Stimulated activated CD8-positive, alpha-beta memory T cell treated with anti-CD3 and anti-CD28 coated beads, Interleukin-4, amount 100 ng/mL, for 1 hour (primary cell): ENCODE data around the gene JUN.

Experiments used
- DNase-seq, 2 donors: peaks; one replicate each; pipeline ENCODE4 v3.0.0-alpha.2; 2020; ENCODE audit warnings: low read depth in 2 of 2, low spot score in 1 of 2

Gene JUN

DNA sequence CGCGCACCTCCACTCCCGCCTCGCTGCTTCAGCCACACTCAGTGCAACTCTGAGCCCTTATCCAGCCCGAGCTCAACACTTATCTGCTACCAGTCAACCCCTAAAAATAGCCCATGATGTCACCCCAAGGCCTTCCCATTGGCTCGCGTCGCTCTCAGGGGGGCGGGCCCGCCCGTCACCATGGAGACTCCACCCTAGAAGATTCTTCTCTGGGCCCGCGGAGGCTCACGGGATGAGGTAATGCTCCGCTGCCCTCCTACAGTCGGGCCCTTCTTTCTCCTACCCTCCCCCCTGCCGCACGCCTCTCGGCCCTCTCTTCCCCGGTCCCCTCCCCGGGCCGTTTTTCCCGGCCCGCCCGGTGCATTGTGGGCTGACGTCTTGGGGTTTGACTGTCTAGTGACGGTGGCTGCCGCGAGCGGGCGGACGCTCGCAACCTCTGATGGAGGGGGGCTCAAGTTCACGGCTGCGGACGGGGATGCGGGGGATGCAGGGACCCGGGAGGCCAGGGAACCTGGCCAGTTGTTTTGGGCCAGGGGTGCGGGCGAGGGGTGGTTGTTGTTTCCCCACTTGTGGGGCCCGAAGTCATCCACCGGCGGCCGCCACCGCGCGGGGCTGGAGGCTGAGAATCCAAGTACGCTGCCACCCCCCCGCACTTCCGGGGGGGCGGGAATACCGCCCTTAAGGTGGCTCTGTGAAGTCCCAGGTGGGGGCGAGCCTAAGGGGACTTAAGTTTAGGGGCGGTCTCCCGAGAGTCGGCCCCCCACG, at the start of gene JUN:
TSS of gene JUN (minus strand) at position 55 of the 765 bp plus-strand sequence. CDS start 977 bp downstream, outside the sequence.
- DNase-seq = peak; percentile 93 to 96

DNA sequence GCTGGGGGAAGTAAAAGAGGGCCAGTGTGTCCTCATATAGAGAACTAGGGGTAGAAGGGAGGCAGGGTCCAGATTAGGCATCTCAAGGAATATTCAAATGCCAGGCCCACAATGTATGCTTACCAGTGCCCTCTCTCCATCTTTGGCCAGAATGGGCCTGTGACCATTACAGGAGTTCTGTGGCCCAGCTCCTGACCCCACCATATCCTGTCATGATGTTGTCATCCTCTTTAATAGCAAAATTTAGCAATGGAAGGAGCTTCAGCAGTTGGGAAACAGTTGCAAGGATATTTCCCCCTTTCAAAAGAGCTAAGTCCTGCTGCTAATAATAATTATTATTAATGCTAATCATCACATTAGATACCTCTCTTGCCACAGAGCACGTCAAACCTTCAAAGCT, 49.3 kb upstream of the JUN start:
- no peak for DNase-seq

DNA sequence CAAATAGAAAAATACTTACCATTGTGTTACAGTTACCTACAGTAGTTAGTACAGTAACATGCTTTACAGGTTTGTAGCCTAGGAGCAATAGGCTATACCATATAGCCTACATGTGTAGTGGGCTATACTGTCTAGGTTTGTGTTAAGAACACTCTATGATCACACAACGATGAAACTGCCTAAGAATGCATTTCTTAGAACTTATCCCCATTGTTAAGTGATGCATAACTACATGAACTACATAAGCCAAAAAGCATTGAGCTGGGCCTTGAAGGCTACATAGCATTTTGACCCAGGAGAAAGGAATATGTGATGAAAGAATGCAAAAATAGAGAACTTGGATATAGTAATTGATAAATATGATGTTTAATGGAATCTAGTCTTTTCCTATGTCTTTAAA, 46.4 kb upstream of the JUN start:
- DNase-seq = no peak

DNA sequence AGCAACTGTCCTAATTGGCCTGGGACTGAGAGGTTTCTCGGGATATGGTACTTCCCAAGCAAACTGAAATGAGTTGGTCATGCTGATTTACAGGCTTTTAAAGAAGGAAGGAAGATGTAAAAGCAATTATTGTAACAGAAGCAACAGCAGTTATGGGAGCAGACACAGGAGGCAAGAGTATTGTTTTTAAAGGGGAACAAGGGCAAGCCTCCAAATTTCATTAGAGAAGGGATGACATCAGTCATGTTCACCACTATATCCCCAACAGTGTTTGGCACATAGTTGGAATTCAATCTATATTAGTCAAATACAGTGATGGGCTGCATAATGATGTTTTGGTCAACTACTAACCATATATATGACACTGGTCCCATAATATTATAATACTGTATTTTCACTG, 46.0 kb upstream of the JUN start:
- DNase-seq = no peak

DNA sequence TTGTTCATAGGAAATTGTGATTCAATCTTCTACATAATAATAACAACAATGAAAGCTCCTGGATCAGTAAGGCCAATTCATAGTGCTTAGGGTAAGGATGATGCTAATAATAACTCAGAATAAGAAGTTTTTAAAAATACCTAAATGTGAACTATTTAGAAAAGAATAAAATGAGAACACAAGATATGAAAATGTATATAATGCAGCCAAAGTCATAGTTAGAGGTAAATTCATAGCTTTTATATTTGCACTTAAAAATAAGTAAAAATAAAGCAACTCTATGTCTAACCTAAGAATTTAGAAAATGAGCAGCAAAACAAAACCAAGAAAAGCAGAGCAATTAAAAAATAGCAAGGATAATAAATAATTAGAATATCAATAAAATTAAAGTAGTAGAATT, 43.5 kb upstream of the JUN start:
- DNase-seq = no peak

DNA sequence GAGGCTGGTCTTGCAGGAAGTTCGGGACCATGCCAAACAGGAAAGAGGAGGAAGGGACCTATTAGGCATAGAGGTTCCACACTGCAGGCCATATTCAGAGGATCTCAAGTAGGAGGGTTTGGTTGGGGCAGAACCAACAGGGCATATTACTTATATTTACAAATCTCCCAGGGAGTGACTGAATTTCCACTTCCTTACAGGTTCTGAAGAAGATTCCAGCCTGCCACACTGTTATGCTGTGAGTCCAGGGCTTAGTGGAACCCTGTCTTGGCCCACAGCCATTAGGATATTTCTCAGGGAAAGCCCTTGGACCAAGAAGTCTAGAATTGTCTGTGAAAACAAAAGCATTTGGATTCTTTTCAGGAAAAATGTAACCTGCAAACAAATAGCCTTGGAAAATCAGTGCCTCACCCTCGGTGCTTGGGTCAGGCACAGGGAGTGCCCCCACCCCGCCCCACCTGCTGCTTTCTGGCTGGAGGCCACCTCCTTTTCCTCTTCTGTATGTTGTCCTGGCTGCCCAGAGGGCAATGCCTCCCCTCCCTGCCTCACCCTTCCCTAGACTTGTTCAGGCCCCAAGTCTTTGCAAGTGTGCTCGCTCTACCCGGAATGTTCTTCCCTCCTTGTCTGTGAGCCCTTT, 41.0 kb upstream of the JUN start:
- no peak for DNase-seq

DNA sequence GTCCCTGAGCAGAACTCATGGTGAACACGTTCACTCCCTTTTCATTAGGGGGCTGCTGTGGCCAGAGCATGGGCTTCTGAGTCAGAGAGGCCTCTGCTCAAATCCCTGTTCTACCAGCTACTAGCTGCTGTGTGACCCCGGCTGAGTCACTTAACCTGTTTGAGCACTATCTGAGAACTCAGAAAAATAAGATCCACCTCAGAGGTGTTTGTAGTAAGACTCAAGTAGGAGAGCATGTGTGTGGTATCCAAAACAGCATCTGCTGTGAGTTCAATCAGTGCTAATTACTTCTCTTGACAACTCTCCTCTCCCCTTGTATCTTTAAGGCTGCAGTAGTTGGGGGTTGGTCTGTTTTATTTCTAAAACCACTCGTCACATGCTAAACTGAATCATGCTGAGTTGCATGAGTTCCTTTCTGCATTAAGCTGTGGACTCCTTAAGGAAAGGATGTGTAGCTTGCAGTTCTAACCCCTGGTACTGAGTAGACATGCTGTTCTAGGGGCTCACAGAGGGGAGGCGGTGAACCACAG, 39.7 kb upstream of the JUN start:
- DNase-seq = no peak

DNA sequence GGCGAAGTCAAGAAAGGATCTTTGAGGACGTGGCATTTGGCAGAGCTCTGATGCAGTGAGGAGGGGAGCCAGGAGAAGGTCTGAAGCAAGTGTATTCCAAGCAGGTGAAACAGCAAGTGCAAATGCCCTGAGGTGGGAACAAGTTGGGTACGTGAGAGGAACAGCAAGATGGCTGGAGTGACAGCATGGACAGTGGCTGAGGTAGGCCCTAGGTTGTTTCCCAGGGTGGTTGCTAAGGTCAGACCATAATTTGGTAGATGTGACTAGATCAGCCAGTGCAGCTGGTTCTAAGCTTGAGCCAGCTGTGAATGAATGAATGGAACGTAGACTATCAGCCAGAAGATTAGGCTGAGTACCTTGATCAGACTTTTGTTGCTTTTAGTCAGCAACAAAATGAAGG, 37.5 kb upstream of the JUN start:
- no peak for DNase-seq

DNA sequence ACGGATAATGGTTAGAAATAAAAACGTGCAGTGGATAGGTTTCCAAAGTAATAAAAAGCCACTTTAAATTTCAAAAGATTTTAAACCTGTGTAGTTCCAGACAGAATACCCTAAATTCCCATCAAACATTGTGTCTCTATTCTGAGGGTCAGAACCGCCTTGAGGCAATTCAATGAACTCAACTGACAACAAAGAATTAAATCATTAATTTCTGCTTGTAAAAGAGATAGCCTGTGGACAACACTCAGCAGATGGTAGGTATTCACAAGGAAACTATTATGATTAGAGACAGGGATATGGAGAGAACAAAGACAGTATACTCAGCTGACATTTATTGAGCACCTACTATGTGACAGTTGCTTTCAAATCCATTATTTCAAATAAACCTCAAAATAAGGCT, 35.1 kb upstream of the JUN start:
- DNase-seq = no peak

DNA sequence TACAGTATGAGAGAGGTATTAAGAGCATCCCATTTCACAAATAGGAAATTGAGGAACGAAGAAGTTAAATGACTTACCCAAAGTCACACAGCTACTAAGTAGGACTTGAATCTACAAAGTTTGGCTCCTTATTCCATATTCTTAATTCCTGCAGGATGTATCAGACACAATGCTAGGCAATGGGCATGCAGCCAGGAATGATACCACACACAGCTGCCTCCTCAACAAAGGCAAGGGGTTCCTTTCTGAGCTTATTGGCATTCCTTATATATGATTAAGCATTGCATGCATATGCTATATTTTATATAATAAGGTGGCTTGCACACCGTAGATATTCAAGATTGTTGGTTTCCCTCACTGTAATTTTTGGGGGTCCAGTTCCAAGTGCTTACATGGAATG, 34.2 kb upstream of the JUN start:
- no peak for DNase-seq

DNA sequence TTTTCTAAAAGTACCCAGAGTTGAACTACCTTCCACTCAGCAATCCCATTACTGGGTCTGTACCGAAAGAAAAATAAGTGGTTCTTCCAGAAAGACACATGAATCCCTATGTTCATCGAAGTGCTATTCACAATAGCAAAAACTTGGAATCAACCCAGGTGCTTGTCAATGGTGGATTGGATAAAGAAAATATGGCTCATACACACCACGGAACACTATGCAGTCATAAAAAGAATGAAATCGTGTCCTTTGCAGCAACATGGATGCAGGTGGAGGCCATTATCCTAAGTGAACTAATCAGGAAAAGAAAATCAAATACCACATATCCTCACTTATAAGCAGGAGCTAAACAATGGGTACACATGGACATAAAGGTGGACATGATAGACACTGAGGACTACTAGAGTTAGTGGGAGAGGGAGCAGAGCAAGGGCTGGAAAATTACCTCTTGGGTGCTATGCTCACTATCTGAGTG, 32.9 kb upstream of the JUN start:
- DNase-seq = no peak

DNA sequence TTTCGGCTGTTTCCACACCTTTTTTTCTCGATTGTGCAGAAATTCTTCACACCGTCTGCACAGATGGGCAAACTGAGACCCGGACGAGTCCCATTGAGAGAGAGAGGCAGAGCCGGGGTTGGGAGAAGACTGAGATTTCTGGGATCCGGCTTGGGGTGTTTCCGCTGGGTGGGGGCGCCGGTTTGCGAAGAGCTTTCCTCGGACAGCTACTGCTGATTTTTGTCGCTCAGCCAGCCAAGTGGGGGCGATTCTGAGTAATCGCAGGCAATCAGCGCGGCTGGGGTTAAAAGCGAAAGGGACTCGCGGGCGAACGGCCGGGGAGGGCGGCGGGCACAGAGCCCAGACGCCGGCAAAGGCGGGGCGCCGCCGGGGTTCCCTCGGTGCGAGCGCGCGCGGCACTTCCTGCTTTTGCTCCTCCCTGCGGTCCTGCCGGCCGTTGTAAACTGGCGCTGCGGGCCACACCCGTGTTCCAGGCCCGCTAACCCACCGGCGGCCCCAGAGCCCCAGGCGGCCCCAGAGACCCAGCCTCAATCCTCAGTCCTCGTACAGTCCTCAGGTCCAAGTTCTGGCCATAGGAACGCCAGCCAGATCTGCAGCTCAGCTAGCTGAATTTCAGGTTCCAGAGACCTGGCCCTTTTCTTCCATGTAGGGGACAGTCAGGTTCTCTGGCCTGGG, 32.4 kb upstream of the JUN start:
- peak; percentile 66 to 69 for DNase-seq

DNA sequence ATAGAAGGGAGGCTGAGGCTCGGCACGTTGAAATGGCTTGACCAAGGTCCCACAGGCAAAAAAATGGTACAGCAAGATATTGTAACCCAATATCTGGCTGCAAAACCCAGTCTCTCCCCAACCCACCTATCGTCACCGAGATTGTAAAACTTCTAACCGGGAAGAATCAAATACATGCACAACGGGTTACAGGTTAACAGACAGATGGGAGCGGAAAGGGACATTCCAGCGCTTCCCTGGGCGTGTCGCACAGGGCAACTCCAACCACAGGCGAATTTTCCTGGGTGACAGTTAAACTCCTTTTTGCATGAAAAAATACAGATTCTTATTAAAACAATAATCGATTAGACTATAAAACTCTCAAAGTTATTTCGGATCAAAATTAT, 31.8 kb upstream of the JUN start:
- no peak for DNase-seq

DNA sequence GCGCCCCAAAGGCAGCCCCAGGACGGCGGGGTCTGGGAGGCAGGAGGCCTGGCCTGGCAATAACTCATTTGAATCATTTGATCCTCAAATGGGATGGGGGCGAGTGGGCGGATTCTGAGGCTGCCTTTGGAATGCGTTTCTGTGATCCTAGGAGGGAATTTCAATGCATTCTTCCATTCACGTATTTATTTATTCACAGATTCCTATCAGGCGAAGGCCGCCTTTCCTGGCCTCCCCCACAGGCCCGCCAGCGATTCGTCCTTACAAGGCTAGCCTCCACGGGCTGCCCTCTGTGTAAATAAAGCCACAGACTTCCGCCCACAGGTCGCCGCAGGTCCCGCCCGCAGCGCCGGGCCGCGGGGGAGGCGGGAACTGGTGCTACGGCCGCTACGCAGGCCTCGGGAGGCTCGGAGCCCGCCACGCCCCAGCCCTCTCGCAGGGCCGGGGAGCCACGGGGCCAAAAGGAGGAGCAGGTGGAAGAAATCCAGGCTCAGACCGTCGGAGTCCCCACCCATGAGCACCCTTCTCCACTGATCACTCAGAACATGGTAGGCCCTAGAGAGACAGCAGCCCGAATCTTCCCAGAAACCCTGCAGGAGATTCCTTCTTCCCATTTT, 31.3 kb upstream of the JUN start:
- DNase-seq = peak in 1 of 2 donors; percentile 14

DNA sequence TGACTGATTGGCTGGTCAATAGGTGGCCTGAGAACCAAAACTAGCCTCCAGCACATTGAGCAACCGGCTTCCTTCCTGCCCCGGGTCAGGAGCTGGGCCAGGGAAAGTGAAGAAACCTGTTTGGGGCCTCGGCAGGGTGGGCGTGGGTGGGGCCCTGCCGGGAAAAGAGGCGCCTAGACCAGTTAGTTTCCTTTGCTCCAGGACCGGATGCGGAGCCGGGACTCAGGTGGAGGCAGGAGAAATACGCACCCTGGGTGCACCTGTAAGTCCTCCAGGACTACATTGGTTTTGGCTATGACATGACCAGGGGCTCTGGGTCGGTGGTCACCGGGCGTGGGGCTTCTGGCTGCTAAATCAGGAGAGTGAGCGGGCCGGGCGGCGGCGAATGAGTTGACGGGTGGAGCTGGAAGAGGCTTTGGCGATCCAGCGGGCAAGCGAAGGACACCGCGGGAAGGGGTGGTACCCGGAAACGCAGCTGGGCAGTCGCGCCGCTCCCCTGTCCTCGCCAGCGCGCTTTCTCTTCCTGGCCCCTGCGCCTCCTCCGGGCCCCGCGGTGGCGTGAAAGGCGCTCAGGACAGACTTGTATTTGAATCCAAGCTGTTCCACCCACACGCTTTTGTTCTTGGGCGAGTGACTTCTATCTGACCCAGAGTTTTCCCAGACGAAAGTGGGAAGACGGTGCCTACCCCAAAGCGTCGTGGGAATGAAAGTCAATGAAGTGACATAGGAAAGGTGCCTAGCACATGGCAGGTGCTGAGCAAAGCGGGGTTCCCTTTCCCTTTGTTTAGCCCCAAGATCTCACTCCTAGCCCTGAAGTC, 30.6 kb upstream of the JUN start:
- DNase-seq = no peak

DNA sequence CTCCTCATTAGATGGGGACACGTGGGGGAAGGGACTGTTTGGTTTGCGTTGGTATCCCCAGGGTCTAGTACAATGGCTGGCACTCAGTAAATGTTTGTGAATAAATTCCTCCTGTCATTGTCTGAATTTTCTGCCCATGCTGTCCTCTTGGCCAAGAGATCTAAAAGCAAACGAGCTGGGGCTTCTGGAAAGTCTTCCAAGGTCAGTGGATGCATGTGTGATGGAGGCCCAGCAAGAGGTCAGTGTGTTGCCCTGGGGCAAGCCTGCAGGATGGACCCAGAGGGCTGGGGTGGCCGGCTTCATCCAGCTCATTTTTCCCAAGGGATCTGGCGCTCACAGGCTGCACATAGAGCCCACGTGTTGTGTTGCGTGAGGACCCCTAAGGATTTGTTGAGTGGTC, 30.0 kb upstream of the JUN start:
- DNase-seq = no peak

DNA sequence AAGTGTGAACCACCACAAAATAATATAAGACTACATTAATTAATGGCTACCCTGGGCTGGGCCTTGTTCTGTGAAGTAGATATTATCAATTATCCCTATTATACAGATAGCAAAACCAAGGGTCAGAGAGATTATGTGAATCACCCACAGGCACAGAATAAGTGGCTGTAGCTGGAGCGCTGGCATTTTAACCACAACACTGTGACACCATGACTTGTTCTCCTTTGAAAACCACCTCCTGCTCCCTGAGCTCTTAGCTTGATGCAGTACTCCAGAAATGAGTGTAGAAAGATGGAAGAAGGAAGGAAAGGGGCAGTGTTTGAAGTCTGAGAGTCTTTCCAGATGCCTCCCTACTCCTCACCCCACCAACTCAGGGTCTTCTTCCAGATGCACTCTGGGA, 29.5 kb upstream of the JUN start:
- DNase-seq = no peak

DNA sequence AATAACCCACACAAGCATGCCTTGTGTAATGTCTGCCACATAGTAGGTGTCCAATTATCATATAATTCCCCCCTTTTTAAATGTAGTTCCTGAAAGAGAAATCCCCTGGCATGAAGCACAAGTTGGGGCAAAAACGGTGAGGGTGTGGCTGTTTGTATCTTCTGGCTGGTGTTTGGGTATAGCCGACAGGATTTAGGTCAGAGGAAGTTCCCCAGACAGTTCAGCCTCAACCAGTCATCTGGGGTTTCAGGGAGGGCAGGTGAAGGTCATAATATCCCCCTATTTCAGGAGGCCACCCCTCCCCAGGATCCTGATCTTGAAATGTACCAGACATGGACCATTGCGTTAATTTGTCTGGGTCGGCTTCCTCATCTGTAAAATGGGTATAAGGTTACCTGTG, 29.1 kb upstream of the JUN start:
- no peak for DNase-seq

DNA sequence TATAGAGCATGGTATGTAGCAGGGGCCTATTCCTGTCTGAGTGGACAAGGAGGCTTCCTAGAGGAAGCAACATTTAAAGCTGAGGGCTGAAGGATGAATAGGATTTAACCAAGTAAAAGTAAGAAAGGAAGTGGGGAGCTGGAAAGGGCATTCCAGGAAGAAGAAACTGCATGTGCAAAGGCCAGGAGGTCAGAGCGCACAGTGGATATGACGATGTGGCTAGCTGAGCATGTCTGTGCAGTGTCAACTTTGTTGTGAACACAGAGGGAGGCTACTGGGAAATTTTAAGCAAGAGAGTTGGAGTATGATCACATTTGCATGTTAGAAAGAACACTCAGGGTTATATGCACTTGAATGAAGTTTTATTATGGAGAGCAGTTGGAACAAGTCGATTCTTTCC, 28.6 kb upstream of the JUN start:
- no peak for DNase-seq

DNA sequence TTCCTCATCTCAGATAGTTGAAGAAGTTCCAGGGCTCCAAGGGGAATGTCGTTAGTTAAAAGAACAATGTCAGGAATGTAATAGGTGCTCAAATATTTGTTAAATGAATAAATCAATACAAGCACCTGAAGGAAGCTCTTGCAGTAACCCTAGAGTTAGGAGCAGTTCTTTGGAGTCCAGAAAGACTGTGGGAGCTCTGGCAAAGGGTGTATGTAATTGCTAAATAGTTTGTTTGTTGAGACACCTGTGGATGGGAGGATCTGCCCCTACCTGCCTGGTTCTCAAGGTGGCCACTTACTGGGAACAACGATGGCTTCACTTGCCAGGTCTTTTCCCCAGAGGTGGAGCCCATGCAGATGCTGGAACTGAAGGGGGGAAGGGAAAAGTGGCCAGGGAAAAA, 27.5 kb upstream of the JUN start:
- no peak for DNase-seq
